Stimulated activated naive B cell treated with anti-CD40 and anti-IgM and Interleukin-4, amounts not matched to agents 10 μg/mL and 1 μg/mL and 100 μg/mL, for 72 hours (primary cell): Measurements from ENCODE around the gene LRRC8D.
A peak's percentile ranks its signal among the peaks of the same experiment; 100 is the strongest.

Source experiments
- ATAC-seq, 2 donors: fragments of 150-1000 bp; cut with Tn5 transposase; replicated peaks; 2 replicates each; pipeline ENCODE4 v1.10.0; 2021; ENCODE audit warnings: moderate library complexity in 1 of 2
- DNase-seq: peaks from one replicate; pipeline ENCODE4 v3.0.0; 2021
- H3K27ac Mint-ChIP-seq: one replicate; pipeline ENCODE4 v1.8.0; 2022; ENCODE audit warnings: mild to moderate bottlenecking, mixed read lengths
- H3K27me3 Mint-ChIP-seq, 2 donors: one replicate each; pipeline ENCODE4 v1.8.0; 2022; ENCODE audit warnings: mixed read lengths in 2 of 2
- H3K36me3 Mint-ChIP-seq, 2 donors: one replicate each; pipeline ENCODE4 v1.8.0; 2022; ENCODE audit warnings: mixed read lengths in 2 of 2, mild to moderate bottlenecking in 1 of 2
- H3K4me1 Mint-ChIP-seq, 2 donors: one replicate each; pipeline ENCODE4 v1.8.0; 2022; ENCODE audit warnings: mixed read lengths in 2 of 2, mild to moderate bottlenecking in 1 of 2
- H3K4me3 Mint-ChIP-seq, 2 donors: one replicate each; pipeline ENCODE4 v1.8.0; 2022; ENCODE audit warnings: mild to moderate bottlenecking in 2 of 2, mixed read lengths in 2 of 2, moderate library complexity in 1 of 2
- H3K9me3 Mint-ChIP-seq, 2 donors: one replicate each; pipeline ENCODE4 v1.8.0; 2022; ENCODE audit warnings: mixed read lengths in 2 of 2, mild to moderate bottlenecking in 1 of 2

Gene LRRC8D

DNA sequence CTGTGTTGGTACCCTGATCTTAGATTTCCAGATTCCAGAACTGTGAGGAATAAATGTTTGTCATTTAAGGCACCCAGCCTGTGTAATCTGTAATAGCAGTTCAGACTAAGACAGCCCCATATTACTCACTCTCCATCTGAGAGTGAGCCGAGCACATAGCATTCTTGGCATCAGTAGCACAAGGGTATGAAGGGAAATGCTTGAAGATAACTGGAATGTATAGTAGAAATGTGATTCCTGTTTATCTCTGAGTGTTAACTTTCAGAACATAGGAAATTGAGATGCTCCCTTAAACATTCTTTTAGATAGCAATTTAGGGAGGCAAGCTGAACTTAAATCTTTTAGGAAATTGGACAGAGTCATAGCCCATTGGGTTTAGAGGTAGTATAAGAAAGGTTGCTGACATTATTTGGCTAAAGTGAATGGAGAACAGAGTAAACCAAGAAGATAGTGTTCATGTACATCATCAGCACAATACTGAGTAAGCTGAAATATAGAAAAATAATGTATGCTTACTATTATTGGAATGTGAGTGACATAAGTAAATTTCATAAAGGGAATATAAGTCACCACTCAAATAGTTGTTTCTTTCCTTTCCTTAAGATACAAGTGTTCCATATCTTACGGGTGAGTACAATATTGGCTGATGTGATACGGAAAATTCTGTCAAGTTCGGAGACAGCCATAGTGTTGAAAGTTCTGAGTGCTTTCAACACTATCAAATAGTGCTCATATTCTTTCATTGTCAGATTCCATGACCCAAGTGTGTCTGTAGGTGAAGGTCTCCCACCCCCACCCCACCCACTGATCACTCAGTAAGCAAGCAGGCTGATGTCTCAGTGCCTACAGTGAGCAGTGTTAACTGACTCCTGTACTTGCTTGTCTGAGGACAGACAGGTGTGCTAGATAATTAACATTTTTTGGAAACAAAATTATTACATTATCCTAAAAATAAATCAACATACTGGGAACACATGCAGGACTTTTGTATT lies 73.7 kb downstream of the LRRC8D start:
- Mint-ChIP-seq H3K9me3 (no peaks in the 10 kb centered on the region), H3K36me3 (peaks cover 18 to 42% of the 10 kb centered on the region in 2 donors), H3K4me1 (peaks cover 17 to 21% of the 10 kb centered on the region in 2 donors), H3K27me3 (no peaks in the 10 kb centered on the region), H3K4me3 (no peak overlapping the region), H3K27ac (no peak overlapping the region)
- DNase-seq (no peak), ATAC-seq (no peak)

DNA sequence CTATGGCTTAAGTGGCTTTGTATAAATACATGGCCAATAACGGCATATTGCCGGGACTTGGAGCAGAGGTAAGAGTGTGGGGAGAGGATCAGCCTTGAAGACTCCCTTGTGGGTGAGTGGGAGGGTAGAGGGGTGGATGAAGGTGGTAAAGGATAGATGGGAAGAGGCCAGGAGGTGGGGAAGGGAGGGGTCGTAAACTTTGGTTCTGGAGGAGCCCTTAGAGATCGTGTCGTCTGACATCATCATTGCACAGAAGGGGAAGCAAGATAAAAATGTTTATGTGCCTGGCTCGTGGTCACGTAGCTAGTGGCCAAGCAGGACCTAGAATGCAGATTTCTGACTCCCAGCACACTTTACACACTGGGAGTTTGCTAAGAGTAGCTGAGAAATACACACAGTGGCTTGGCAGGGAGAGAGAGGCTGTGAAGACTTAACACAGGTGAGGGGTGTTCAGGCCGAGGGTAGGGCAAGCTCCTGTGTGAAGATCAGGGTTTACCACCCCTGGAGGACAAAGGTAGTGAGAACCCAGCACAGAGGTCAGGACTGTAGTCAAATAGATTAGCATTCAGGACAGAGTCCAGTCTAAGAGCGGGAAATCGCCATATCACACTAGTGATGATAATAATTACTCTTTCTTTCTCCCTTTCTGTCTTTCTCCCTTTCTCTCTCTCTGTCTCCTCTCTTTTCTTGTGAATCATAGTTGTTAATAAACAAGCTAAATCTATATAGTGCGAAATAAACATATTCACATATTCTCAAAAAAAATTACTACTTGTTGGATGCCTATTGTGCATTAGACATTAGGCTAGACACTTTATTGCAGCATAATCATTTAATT lies 75.5 kb downstream of the LRRC8D start:
- no peaks in the 10 kb centered on the region for H3K9me3 Mint-ChIP-seq
- no peaks in the 10 kb centered on the region for H3K27me3 Mint-ChIP-seq
- no peak for ATAC-seq
- DNase-seq, result no peak
- H3K27ac Mint-ChIP-seq, result peak overlapping the region; percentile 15
- no peak overlapping the region for H3K4me3 Mint-ChIP-seq
- peaks cover 9 to 35% of the 10 kb centered on the region in 2 donors for H3K36me3 Mint-ChIP-seq
- peaks cover 33 to 35% of the 10 kb centered on the region in 2 donors for H3K4me1 Mint-ChIP-seq

DNA sequence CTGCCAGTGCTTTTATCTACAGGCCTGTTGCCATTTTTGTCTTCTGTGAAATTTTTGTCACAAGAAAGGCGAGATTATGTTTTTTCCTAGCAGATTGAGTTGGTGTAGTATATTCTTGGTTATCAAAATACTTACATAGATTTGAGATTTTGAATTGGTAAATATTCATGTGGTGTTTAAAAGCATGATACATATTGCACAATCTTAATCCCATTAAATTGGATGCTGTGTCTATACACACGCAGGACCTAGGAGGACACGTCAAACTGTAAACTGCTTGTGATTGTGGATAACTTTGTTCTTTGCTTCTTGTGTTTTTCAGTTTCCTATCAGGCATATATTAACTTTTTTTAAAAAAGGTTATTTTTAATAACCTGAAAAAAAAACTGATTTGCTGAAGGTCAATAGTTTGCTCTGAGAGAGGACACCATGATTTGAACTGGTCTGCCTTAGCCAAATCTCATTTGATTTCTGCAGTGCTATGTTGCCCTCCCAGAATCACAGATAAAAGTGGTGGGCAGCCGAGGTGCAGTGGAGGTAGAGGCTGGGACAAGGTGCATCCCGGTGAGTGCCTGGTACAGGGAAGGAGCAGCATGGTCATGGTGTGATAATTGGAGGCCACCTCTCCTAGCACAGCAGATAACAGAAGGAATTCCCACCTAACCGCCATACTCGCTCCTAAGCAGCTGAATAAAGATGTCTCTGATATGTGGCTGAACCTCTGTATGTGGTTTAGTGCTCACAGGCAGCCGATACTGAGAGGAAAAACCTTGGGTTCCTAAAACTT lies 76.7 kb downstream of the LRRC8D start:
- Mint-ChIP-seq H3K27me3 (no peaks in the 10 kb centered on the region), H3K4me1 (peaks cover 24 to 34% of the 10 kb centered on the region in 2 donors), H3K4me3 (no peak overlapping the region), H3K9me3 (no peaks in the 10 kb centered on the region), H3K27ac (no peak overlapping the region), H3K36me3 (peaks cover 5 to 26% of the 10 kb centered on the region in 2 donors)
- ATAC-seq (no peak), DNase-seq (no peak)

DNA sequence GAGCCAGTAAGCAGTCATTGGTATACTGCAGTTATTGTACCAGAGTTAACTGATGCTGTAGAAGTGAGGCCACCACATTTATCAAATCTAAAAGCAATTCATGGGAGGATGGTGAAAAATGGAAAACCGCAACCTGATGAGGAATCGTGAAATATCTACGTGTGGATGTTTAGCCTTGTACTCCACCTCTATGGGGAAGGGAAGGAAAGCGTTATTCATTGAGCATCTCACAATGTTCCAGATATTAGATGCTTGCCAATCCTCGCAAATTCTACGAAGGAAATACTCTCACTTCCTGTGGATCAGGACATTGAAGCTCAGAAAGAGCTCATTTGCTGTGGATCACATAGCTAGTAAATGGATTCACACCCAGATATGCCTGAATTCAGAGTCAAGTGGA lies 77.3 kb downstream of the LRRC8D start:
- no peaks in the 10 kb centered on the region for H3K27me3 Mint-ChIP-seq
- no peak for DNase-seq
- peaks cover 30 to 38% of the 10 kb centered on the region in 2 donors for H3K4me1 Mint-ChIP-seq
- no peak overlapping the region for H3K4me3 Mint-ChIP-seq
- H3K27ac Mint-ChIP-seq, result no peak overlapping the region
- no peaks in the 10 kb centered on the region for H3K9me3 Mint-ChIP-seq
- ATAC-seq, result no peak
- H3K36me3 Mint-ChIP-seq, result peaks cover 3 to 25% of the 10 kb centered on the region in 2 donors

DNA sequence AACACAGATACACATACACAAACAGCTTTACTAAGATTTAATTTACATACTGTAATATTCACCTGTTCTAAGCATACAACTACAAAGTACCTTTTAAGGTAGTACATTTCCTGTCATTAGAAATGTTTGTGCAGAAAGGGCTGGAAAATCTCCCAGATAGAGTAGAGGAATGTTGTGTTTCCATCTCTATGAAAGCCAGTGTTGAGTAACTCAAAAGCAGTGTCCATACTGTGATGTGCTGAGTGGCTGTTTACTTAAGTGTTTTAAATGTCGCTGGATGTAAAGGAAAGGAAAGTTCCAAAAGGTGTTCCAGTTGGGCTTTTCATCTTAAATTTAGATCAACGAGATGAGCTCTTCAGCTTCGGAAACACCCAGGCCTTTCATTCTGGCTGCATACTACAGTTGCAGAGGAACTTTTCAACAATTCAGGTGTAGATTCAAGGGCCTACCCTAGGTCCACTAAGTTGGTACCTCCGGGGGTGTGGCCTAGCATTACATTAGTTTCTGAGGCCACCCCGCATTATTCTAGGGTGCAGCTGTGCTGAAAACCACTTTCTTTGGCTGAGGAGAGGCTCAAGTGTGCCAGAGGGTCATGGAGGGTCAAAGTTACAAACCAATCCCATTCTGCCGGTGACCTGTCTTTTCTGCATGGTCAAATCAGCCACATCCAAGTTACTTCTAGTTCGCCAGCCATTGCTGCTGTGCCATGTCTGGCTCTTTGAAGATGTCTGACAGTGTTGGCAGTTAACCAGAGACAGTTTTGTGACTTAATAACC lies 78.1 kb downstream of the LRRC8D start:
- no peak for DNase-seq
- H3K27ac Mint-ChIP-seq, result no peak overlapping the region
- peaks cover 3 to 26% of the 10 kb centered on the region in 2 donors for H3K36me3 Mint-ChIP-seq
- H3K9me3 Mint-ChIP-seq, result no peaks in the 10 kb centered on the region
- peaks cover 36 to 39% of the 10 kb centered on the region in 2 donors for H3K4me1 Mint-ChIP-seq
- no peaks in the 10 kb centered on the region for H3K27me3 Mint-ChIP-seq
- no peak overlapping the region for H3K4me3 Mint-ChIP-seq
- ATAC-seq, result no peak

DNA sequence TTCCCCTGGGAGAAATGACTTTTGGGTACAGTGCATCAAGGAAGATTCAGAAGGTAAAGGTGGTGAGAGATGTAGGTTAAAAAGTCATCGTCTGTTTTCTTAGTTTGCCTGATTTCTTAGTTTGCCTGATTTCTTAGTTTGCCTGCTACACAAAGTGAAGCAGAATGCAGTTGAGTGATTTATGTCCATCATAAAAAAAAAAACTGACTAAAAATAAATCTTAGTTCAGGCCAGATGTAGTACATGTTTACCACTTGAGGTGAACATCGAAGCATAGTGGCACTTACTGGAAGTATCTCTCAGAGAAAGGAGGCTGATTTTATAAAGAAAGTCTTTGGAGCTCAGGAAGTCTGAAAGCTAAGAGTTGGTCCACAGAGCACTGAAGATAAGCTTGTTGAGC lies 79.5 kb downstream of the LRRC8D start:
- DNase-seq (no peak), ATAC-seq (no peak)
- Mint-ChIP-seq H3K4me1 (peaks cover 42 to 45% of the 10 kb centered on the region in 2 donors), H3K4me3 (no peak overlapping the region), H3K27me3 (no peaks in the 10 kb centered on the region), H3K27ac (peak overlapping the region; percentile 11), H3K9me3 (no peaks in the 10 kb centered on the region), H3K36me3 (peaks cover 3 to 22% of the 10 kb centered on the region in 2 donors)

DNA sequence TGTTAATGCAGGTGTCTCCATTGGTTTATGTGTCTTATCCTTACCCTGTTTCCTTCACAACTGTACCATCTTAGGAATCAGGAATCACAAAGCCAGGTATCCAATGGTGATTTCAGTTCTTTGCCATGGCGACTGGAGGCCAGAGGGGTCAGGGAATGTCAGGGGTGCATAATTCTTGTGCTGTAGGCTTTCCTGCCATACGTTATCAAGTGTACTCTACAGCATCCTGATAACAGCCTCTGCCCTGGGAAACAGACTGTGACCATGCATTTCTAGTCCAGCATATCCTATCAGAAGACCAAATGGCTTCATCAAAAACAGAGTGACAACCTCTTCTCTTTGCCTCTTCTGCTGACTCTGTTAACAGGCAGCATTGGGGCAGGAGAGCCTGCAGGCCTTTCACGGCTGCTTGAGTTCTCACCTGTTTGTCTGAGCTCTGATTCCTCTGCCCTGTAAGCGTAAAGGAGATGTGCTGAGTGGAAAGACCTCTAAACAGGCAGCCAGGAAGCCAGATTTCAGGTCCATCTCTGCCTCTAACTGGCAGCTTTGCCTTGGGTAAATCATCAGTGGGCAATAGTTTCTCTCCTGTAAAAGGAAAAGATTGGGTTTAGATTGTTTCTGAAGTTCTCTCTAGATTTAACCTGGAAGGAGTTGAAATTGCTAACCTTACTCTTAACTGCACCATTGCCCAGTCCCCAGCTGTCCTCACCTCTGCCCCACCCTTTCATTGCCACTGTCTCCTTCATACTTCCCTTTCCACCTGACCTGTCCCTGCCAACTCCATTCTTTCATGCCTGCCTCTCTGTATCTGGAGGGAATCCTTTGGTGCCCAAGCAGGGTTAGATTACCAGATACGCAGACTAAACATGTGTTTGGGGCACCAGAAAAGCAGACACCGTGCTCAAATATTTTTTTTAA lies 80.2 kb downstream of the LRRC8D start:
- ATAC-seq (no peak), DNase-seq (no peak)
- Mint-ChIP-seq H3K27ac (peak overlapping the region; percentile 25), H3K4me3 (no peak overlapping the region), H3K27me3 (no peaks in the 10 kb centered on the region), H3K36me3 (peaks cover under 1 to 23% of the 10 kb centered on the region in 2 donors), H3K4me1 (peaks cover 41 to 52% of the 10 kb centered on the region in 2 donors), H3K9me3 (no peaks in the 10 kb centered on the region)

DNA sequence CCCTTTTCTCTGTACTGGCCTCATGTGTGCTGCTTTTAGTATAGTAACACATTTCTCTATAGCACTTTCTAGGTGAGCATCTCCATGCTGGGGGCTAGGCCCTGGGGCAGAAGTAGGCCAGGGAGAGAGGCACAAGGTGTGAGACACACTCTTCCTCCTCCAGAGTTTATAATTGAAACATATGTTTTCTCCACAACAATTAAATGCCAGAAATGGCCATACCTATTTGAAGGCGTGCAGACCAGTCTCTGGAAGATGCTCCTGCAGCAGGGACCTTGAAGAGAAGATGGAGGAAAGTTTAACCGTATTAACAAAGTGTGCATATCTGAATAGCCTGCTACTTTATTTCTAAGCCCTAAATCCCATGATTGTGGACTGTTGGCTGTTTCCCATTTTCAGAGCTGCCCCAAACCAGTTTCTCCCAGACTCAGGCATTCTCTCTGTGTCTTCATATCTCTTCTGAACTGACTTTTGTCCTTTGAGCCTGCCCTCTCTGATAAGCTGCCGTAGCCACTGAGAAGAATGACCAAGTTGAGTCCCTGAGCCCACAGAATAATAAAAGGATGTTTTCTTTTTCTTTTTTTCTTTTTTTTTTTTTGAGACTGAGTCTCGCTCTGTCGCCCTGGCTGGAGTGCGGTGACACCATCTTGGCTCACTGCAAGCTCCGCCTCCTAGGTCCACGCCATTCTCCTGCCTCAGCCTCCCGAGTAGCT lies 81.3 kb downstream of the LRRC8D start:
- Mint-ChIP-seq H3K27me3 (no peaks in the 10 kb centered on the region), H3K4me3 (no peak overlapping the region), H3K4me1 (peaks cover 40 to 63% of the 10 kb centered on the region in 2 donors), H3K9me3 (no peaks in the 10 kb centered on the region), H3K27ac (peak overlapping the region; percentile 20), H3K36me3 (peaks cover 0 to 20% of the 10 kb centered on the region in 2 donors)
- ATAC-seq, result no peak
- no peak for DNase-seq

DNA sequence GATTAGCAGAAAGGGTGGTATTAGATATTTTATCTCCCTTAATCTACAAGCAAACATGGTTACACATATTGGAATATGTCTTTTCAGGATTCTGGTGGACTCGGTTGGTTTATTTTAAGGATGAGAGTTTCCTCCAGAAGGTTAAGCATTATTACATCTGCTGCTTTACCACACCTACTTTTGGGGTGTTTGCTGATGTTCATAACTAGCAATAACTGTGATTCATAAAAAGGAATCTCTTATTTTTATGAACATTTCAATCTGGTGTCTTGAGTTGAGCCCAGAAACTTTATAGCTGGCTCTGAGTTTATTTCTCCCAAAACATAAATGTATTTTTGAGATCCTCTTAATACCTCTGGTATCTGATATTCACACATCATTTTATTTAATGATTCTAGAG lies 82.7 kb downstream of the LRRC8D start:
- no peak for ATAC-seq
- H3K4me3 Mint-ChIP-seq, result no peak overlapping the region

DNA sequence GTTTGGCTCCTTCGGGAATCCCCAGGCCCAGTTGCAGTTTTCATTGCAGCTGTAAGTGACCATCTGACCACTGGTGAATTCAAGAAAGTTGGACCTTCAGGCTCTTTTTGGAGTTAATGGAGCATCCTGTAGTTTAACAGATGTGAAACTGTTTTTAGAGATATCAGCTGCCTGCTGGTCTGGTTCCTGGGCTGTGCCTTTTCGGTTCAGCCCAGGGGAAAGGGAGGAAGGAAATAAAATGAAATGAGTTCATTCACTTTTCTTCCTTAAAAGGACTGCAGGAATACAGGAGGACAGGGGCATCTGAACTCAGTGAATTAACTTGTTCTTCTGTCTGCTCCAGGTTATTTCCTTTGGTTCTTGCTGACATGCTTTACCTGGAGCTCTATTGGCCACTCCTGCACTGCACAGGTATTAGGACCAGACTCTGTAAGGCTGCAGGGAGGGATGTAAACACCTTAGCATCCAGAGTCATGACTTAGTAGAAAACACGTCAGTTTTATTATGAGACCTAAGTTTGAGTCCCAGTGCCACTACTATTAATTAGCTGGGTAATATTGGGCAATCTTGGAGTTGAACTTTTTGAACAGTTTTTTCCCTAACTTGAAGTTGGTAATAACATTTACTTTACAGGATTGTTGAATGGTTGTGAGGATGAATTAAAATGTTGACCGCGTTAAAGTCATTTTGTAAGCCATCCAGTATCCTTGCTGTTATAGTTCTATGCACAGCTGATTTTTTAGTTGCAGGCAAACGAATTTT lies 83.6 kb downstream of the LRRC8D start:
- H3K27ac Mint-ChIP-seq, result no peak overlapping the region
- peaks cover 55 to 80% of the 10 kb centered on the region in 2 donors for H3K4me1 Mint-ChIP-seq
- DNase-seq (no peak), ATAC-seq (no peak)
- peaks cover 0 to 20% of the 10 kb centered on the region in 2 donors for H3K36me3 Mint-ChIP-seq
- H3K27me3 Mint-ChIP-seq, result no peaks in the 10 kb centered on the region
- no peaks in the 10 kb centered on the region for H3K9me3 Mint-ChIP-seq
- H3K4me3 Mint-ChIP-seq, result no peak overlapping the region

More for the DNA sequence above, 82.7 kb downstream of the LRRC8D start:
- Mint-ChIP-seq H3K9me3 (no peaks in the 10 kb centered on the region), H3K27ac (no peak overlapping the region), H3K27me3 (no peaks in the 10 kb centered on the region), H3K4me1 (peaks cover 49 to 77% of the 10 kb centered on the region in 2 donors), H3K36me3 (peaks cover 0 to 20% of the 10 kb centered on the region in 2 donors)
- no peak for DNase-seq

DNA sequence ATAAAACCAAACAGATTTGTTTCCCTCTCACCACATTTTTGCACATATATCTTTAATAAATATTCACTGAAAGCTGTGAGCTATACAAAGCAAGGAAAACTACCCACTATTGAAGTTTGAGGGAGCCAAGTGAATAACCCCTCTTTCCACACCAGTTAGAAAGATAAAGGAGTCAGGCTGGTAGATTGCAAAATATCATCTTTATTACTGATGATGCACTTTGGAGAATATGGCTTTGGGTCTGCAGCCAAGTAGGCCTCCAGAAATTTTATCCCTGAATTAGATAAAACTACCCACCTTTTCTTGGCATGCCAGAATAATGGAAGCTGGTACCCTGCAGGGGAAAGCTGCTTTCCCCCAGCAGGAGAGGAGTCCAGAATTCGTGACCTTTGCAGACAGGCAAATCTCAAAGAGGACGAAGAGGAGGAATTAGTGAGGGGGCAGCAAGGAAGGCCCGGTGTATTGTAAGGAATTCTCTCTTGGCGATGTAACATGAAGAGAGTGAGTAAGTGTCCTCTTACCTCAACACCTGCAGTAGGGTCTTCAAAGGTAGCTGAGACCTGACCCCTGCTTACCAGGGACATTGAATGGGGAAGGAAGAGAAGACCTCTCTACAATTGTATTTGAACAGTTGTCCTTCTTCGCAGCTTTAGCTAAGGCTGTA lies 84.7 kb downstream of the LRRC8D start:
- Mint-ChIP-seq H3K36me3 (peaks cover 0 to 20% of the 10 kb centered on the region in 2 donors), H3K4me1 (peaks cover 47 to 69% of the 10 kb centered on the region in 2 donors), H3K27ac (peak overlapping the region; percentile 38), H3K27me3 (no peaks in the 10 kb centered on the region), H3K9me3 (no peaks in the 10 kb centered on the region), H3K4me3 (no peak overlapping the region)
- no peak for DNase-seq
- no peak for ATAC-seq
